SK-N-MC (cell line): Measurements from ENCODE around the gene C1orf105.

Source experiments
- FOXP2 ChIP-seq: optimal IDR thresholded peaks from 2 replicates; pipeline ENCODE3; 2011; ENCODE audit warnings: mild to moderate bottlenecking, moderate library complexity; ENCODE audit not compliant: insufficient read depth; ENCODE audit errors: extremely low read length, control extremely low read depth
- POLR2AphosphoS5 ChIP-seq: IDR thresholded peaks from 2 replicates; pipeline ENCODE4 v1.6.1; 2012; ENCODE audit warnings: mild to moderate bottlenecking, low read depth, low read length, borderline replicate concordance

- TF ChIP-seq POLR2AphosphoS5: no peak
- no peak for TF ChIP-seq FOXP2
Measured at GRCh38 chr1:172477216-172477615, 56.7 kb downstream of the C1orf105 start.
